Measurements from ENCODE around the gene NUP205. TPM values are rescaled to one million over a fixed set of nuclear protein-coding genes. Genes with fewer than 3 reads are reported as not detected.
"Not testable (repeated sequence)": the region's sequence is repeated elsewhere in the genome, so short reads cannot be mapped to it uniquely, and the experiment has no call there.

NUP205 gene
- total RNA-seq, 4 donors from 2014 or later, result 21.0 to 65.9 (median 47.6) TPM

GRCh38 chr7:135620980-135621850 lies 63.5 kb downstream of the NUP205 start:
- no peaks in the 10 kb centered on the region for H3K27me3 ChIP-seq
- intact Hi-C loops (cut with DNase I; ENCODE audit: low total_unique reads), result no loop called here
- peak in 1 of 2 donors; percentile 61 for DNase-seq
- no peaks in the 10 kb centered on the region for H3K36me3 ChIP-seq
- H3K4me3 ChIP-seq, result no peak overlapping the region
- peak overlapping the region; percentile 9 to 47 for H3K27ac ChIP-seq
- no peak for TF ChIP-seq POLR2A (IDR thresholded peaks at IDR 0.05)
- TF ChIP-seq CTCF (IDR thresholded peaks at IDR 0.05), result peak; percentile 63 to 79 (median 65)
- no peaks in the 10 kb centered on the region for H3K4me1 ChIP-seq
- H3K9me3 ChIP-seq, result no peaks in the 10 kb centered on the region

- Histone ChIP-seq H3K4me3 (no peak overlapping the region), H3K36me3 (no peaks in the 10 kb centered on the region), H3K4me1 (no peaks in the 10 kb centered on the region), H3K27me3 (no peaks in the 10 kb centered on the region), H3K27ac (no peak overlapping the region), H3K9me3 (no peaks in the 10 kb centered on the region)
- TF ChIP-seq POLR2A (IDR thresholded peaks at IDR 0.05), result no peak
- TF ChIP-seq CTCF (IDR thresholded peaks at IDR 0.05), result no peak
- intact Hi-C loops (cut with DNase I; ENCODE audit: low total_unique reads), result no loop called here
- no peak for DNase-seq
Observed at GRCh38 chr7:135634191-135634878, 76.6 kb downstream of the NUP205 start.

GRCh38 chr7:135639690-135640089 lies 82.0 kb downstream of the NUP205 start:
- H3K9me3 ChIP-seq; H3K36me3 ChIP-seq; H3K4me3 ChIP-seq; H3K27ac ChIP-seq; DNase-seq; H3K4me1 ChIP-seq; H3K27me3 ChIP-seq; intact Hi-C loops (cut with DNase I; ENCODE audit: low total_unique reads): not testable (repeated sequence)

- no peak overlapping the region for H3K4me3 ChIP-seq
- no peak for DNase-seq
- no peaks in the 10 kb centered on the region for H3K4me1 ChIP-seq
- intact Hi-C loops (cut with DNase I; ENCODE audit: low total_unique reads), result no loop called here
- H3K9me3 ChIP-seq, result no peaks in the 10 kb centered on the region
- H3K27ac ChIP-seq, result no peak overlapping the region
- no peak for TF ChIP-seq POLR2A (IDR thresholded peaks at IDR 0.05)
- no peak for TF ChIP-seq CTCF (IDR thresholded peaks at IDR 0.05)
- no peaks in the 10 kb centered on the region for H3K27me3 ChIP-seq
- no peaks in the 10 kb centered on the region for H3K36me3 ChIP-seq
Observed at GRCh38 chr7:135644154-135644553, 86.4 kb downstream of the NUP205 start.

- intact Hi-C loops (cut with DNase I; ENCODE audit: low total_unique reads), result no loop called here
- no peaks in the 10 kb centered on the region for H3K27me3 ChIP-seq
Observed at GRCh38 chr7:135644729-135645128, 87.0 kb downstream of the NUP205 start.

GRCh38 chr7:135645296-135645904 lies 87.7 kb downstream of the NUP205 start:
- no peak for DNase-seq
- no peak overlapping the region for H3K4me3 ChIP-seq
- no peaks in the 10 kb centered on the region for H3K36me3 ChIP-seq
- no peaks in the 10 kb centered on the region for H3K27me3 ChIP-seq
- H3K4me1 ChIP-seq, result no peaks in the 10 kb centered on the region
- intact Hi-C loops (cut with DNase I; ENCODE audit: low total_unique reads), result no loop called here
- no peaks in the 10 kb centered on the region for H3K9me3 ChIP-seq
- no peak overlapping the region for H3K27ac ChIP-seq
- TF ChIP-seq POLR2A (IDR thresholded peaks at IDR 0.05), result no peak
- peak; percentile 56 to 71 (median 65) for TF ChIP-seq CTCF (IDR thresholded peaks at IDR 0.05)

More at GRCh38 chr7:135644729-135645128, 87.0 kb downstream of the NUP205 start:
- TF ChIP-seq POLR2A (IDR thresholded peaks at IDR 0.05), result no peak
- Histone ChIP-seq H3K4me1 (no peaks in the 10 kb centered on the region), H3K27ac (no peak overlapping the region), H3K4me3 (no peak overlapping the region), H3K9me3 (no peaks in the 10 kb centered on the region), H3K36me3 (no peaks in the 10 kb centered on the region)
- no peak for DNase-seq

All from uterus (tissue), 4 donors.